Endometrial microvascular endothelial cells (primary cell): ENCODE data around the gene AGBL5. TPM values are rescaled to one million over a fixed set of nuclear protein-coding genes. Genes with fewer than 3 reads are reported as not detected.

Experiments
- in situ Hi-C: cut with HindIII; loops from 2 replicates; pipeline ENCODE4 v1.10.0; 2017; ENCODE audit warnings: low sequenced_read_pairs, low pct_unique_long_range_greater_than_20kb; ENCODE audit errors: inconsistent ontology term
- total RNA-seq: library from RNA; depleted of rRNA; stranded (reverse); fragments of >200 nt; gene quantifications from one replicate; pipeline ENCODE4 v1.2.3, GENCODE V29; 2015; ENCODE audit errors: inconsistent ontology term

Gene AGBL5
- total RNA-seq, 1 donor from 2014 or later = 13.2 TPM

DNA sequence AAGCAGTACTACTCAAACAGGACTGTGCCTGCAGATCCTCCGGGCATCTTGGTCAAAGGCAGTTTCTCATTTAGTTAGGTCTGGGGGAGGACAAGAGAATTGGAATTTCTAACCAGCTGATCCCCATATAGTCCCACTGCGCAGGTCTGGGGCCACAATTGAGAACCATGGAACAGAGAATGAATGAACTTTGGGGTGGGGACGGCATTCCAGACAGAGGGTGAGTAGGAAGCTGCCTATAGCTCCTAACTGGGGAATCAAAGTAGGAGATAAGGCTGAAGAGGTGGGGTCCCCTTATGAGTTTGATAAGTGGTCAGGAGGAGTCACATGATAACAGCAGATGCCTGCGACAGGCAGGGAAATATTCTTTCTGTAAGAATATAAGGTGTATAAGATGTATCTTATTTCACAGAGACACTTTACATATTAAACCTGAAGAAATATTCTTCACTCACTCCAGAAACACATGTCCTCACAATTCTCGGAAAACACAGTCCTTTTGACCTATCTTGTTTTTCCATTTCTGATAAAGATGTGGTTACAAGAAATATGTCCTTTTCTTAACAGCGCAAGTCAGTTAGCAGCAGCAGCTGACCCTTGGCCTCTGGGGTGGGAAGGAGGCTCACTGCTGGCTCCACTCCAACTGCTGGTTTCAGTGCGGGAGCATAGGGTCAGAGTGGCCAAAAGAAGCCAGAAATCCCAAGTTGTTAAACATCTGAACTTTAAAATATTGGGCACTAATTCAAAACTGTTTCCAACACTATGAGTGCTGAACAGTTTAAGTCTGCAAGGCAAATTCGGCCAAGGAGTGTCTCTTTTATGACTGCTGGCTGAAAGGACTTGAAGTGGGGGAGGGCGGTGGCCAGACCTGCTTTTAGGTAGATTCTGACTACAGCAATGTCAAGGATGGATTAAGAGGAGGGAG is 31.3 kb upstream of the AGBL5 start:
- in situ Hi-C loops = no loop called here

GRCh38 chr2:27021253-27022049 is 30.0 kb upstream of the AGBL5 start:
- in situ Hi-C loops = no loop called here

GRCh38 chr2:27023740-27024139 is 27.7 kb upstream of the AGBL5 start:
- in situ Hi-C loops = no loop called here

DNA sequence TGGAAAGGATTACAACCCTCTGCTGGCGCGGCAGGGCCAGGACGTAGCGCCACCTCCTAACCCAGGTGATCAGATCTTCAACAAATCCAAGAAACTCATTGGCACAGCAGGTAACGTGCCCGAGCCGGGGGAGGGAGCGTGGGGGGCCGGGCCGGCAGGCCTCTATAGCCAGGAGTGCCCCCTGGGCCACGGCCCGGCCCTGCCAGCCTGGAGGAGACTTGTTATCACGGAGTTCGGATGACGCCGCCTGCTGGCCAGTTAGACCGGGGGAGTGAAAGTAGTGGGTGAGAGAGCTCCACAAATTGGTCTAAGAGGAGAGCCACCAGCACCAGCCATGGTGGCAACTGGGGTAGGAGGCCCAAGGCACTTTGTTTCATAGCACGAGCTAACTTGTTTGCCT is 27.3 kb upstream of the AGBL5 start:
- in situ Hi-C loops = no loop called here

- in situ Hi-C loops = no loop called here
Observed at GRCh38 chr2:27024812-27025211, 26.7 kb upstream of the AGBL5 start.

DNA sequence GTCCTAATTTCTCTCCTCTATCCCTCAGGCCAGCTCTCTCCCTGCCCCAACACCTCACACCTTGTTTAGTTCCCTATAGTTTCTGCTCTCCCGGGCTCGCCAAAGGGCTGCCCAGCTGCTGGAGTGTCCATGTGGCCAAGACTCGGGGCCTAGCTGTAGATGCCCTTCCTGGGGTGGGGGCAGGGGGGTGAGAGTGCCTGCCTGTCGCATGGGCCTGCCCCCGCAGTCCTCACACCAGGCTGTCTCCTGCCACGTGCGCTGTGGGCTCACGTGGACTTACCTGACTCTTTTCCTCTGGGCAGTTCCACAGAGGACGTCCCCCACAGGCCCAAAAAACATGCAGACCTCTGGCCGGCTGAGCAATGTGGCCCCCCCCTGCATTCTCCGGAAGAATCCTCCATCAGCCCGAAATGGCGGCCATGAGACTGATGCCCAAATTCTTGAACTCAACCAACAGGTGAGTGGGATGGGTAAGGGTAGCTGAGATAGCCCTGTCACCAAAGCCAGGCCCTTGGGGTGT is 26.1 kb upstream of the AGBL5 start:
- in situ Hi-C loops = no loop called here

- in situ Hi-C loops = no loop called here
Observed at GRCh38 chr2:27025861-27026851, 25.3 kb upstream of the AGBL5 start.

DNA sequence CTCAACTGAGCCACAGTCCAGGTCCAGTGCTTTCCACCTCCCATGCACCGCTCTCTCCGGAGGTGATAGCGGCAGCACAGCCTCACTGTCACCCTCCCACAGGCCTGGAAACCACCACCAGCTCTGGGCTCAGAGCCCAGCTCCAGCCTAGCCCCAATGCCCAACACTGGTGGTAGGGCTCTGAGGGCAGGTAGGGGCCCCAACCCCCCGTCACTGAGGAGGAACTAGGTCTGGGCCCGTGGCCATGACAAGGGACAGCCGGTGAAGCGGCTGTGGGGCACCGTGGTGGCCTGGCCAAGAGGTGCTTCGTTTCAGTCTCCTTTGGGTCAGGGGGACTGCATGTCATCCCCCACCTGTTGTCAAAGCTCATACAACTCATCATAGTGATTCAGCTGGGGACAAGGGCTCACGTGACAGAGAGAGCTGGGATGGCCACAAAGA is 24.2 kb upstream of the AGBL5 start:
- in situ Hi-C loops = no loop called here

- in situ Hi-C loops = no loop called here
Observed at GRCh38 chr2:27029051-27029450, 22.4 kb upstream of the AGBL5 start.

- in situ Hi-C loops = no loop called here
Observed at GRCh38 chr2:27032495-27033252, 18.8 kb upstream of the AGBL5 start, which contains the start of gene TMEM214. TMEM214 (plus strand) TSS chr2:27032965; CDS start chr2:27033016, 51 bp downstream.

GRCh38 chr2:27033253-27033852 is 18.1 kb upstream of the AGBL5 start:
- in situ Hi-C loops = no loop called here

DNA sequence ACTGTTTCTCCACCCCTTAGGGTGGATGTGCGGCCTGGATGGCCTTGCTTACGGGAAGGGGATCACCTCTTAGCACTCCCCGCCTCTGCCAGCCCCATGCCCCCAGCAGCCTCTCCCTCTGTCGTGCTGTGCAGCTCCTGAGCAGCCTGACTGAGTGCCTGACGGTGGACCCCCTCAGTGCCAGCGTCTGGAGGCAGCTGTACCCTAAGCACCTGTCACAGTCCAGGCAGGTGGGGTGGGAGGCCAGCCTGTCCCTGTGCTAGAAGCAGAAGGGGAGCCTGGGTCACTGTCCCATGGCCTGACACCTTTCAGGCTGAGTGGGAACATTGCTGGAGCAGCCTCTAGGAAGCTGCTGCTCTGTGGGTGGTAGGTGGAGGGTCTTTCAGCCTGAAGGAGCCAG is 13.5 kb upstream of the AGBL5 start:
- in situ Hi-C loops = no loop called here

DNA sequence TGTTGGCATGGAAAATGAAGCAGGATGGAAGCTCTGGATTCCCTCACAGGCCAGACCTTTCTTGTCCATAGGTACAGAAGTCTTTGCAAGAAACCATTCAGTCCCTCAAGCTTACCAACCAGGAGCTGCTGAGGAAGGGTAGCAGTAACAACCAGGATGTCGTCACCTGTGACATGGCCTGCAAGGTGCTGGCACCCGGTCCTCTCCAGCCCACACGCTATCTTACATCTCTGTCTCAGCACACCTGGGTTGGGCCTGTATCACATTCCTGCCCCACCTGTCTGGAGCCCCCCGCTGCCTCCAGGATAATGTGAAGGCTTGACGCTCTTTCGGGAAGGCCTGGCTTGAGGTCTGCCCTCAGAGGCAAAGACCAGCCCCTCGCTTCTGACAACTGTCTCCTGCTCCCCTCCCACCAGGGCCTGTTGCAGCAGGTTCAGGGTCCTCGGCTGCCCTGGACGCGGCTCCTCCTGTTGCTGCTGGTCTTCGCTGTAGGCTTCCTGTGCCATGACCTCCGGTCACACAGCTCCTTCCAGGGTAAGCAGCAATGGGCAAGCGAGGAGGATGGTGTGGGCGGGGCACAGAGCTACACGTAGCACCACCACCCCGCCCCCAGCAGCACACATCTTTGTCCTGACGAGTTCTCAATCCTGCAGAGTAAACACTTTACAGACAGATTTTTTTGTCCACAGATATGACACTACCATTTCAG is 12.7 kb upstream of the AGBL5 start:
- in situ Hi-C loops = no loop called here

- in situ Hi-C loops = no loop called here
Observed at GRCh38 chr2:27039426-27039825, 12.0 kb upstream of the AGBL5 start.

GRCh38 chr2:27039871-27040270 is 11.6 kb upstream of the AGBL5 start:
- in situ Hi-C loops = no loop called here

DNA sequence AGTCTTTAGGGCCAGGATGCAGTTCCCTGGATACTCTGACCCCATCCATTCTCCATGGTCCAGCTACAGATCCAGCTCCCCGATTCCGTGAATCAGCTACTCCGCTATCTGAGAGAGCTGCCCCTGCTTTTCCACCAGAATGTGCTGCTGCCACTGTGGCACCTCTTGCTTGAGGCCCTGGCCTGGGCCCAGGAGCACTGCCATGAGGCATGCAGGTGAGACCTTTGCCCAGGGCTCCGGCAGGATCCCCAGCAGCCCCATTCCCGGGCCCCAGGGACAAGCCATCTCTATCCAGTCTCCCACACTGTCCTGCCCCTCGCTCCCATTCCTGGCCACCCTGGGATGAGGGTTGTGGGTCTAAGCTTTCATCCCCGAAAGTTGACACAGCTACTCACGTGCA is 11.2 kb upstream of the AGBL5 start:
- in situ Hi-C loops = no loop called here

DNA sequence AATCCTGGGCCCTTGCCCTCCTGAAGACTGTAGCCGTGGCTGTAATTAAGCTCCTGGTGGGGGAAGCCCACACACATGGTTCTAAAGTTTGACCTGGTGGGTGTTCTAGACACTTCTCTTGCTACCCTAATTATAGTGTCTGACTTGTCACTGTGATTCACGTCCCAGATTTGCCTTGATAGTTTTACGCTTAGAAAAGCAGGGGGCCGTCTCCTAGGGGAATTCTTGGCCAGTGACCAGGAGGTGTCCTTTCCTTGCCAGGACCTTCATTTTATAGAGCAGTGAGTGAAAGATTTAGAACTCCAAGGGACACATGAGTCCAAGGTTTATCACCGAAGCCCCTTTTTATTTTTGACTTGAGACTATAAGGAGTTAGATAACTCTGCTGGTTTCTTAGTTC is 9.7 kb upstream of the AGBL5 start:
- in situ Hi-C loops = no loop called here
